HepG2 (cell line): ENCODE data around the gene DGAT2. TPM values are rescaled to one million over a fixed set of nuclear protein-coding genes. Genes with fewer than 3 reads are reported as not detected.

Experiments
- ATAC-seq: fragments of 200-7000 bp; cut with Tn5 transposase; 3 replicates; pipeline ENCODE4 v1.9.1; 2020; ENCODE audit warnings: mild to moderate bottlenecking, moderate library complexity
- BruUV-seq: library from RNA; stranded (reverse); fragments of 400-500 nt; replicated peaks from 2 replicates; lab custom pipeline; 2021; lab: Mats Ljungman, UMichigan
- CTCF ChIA-PET: fragments of 300-600 bp; formaldehyde crosslinking; extraction: SDS; loops from one replicate; lab custom pipeline; 2021; ENCODE audit warnings: low total read pairs, inconsistent platforms, low intra/inter-chr PET ratio; lab: Yijun Ruan, JAX
- POLR2A ChIA-PET: fragments of 350-600 bp; sonication (Branson Sonifier 250); formaldehyde crosslinking; loops from one replicate; lab custom pipeline; 2020; ENCODE audit warnings: antibody characterized with exemption, inconsistent platforms; lab: Yijun Ruan, JAX
- DNase-seq: peaks from one replicate; pipeline ENCODE4 v3.0.0-alpha.2; 2015; ENCODE audit warnings: low spot score
- FAIRE-seq: peaks from 3 replicates; lab custom pipeline; 2011; peaks lifted over from hg19 to GRCh38; lab: Jason Lieb, UNC
- H2AFZ ChIP-seq: one replicate; pipeline ENCODE4 v1.6.1; 2011; ENCODE audit warnings: low read length, inconsistent platforms
- H3K27ac ChIP-seq: fragments of 300-600 bp; 3 replicates; pipeline ENCODE4 v1.8.0; 2011; ENCODE audit warnings: mixed run types, mild to moderate bottlenecking, mixed read lengths, low read length, inconsistent platforms; ENCODE audit not compliant: insufficient read depth; ENCODE audit errors: extremely low read length
- H3K27me3 ChIP-seq, 2 experiments: fragments of 200-600 bp in 1 of 2; 2 replicates in 1 of 2; 3 replicates in 1 of 2; pipeline versions ENCODE4 v1.6.0 to v1.8.0; 2011; ENCODE audit warnings: low read length in 2 of 2, mild to moderate bottlenecking in 2 of 2, moderate library complexity in 2 of 2, inconsistent platforms in 1 of 2; ENCODE audit not compliant: insufficient read depth in 2 of 2, control insufficient read depth in 1 of 2
- H3K36me3 ChIP-seq, 2 experiments: fragments of 200-600 bp in 1 of 2; replicated peaks in 1 of 2; 2 replicates in 1 of 2; 3 replicates in 1 of 2; pipeline versions ENCODE4 v1.5.1 to v1.8.0; 2011; ENCODE audit warnings: low read length in 2 of 2, inconsistent platforms in 1 of 2; ENCODE audit not compliant: insufficient read depth in 2 of 2, control insufficient read depth in 1 of 2
- H3K4me1 ChIP-seq: 2 replicates; pipeline ENCODE4 v1.5.1; 2012; ENCODE audit warnings: low read length, inconsistent platforms; ENCODE audit not compliant: insufficient read depth
- H3K4me2 ChIP-seq: 2 replicates; pipeline ENCODE4 v1.6.0; 2011; ENCODE audit warnings: low read depth, low read length, inconsistent platforms
- H3K4me3 ChIP-seq, 3 experiments: fragments of 200-600 bp in 1 of 3; sonication (generic), shearing (Covaris generic) in 1 of 3; replicated peaks in 1 of 3; 2 replicates each; pipeline ENCODE4 v1.5.1; 2011 to 2016; ENCODE audit warnings: low read length in 3 of 3, inconsistent platforms in 2 of 3, low read depth in 2 of 3, mild to moderate bottlenecking in 2 of 3, control low read depth in 1 of 3, mixed read lengths in 1 of 3; ENCODE audit not compliant: insufficient read depth in 1 of 3
- H3K79me2 ChIP-seq: one replicate; pipeline ENCODE4 v1.6.1; 2011; ENCODE audit warnings: low read length, inconsistent platforms; ENCODE audit not compliant: insufficient read depth
- H3K9ac ChIP-seq: 2 replicates; pipeline ENCODE4 v1.6.0; 2011; ENCODE audit warnings: mild to moderate bottlenecking, low read depth, low read length, inconsistent platforms; ENCODE audit not compliant: insufficient read depth
- H3K9me3 ChIP-seq: 2 replicates; pipeline ENCODE4 v1.5.1; 2012; ENCODE audit warnings: mild to moderate bottlenecking, low read length
- H4K20me1 ChIP-seq: 2 replicates; pipeline ENCODE4 v1.6.0; 2011; ENCODE audit warnings: inconsistent platforms, mild to moderate bottlenecking, low read length, moderate library complexity; ENCODE audit not compliant: insufficient read depth
- ATF3 ChIP-seq: sonication (generic); formaldehyde crosslinking; IDR thresholded peaks from 2 replicates; pipeline ENCODE4 v1.4.0; 2020; ENCODE audit warnings: missing genetic modification reagents
- EP300 ChIP-seq, 3 experiments: sonication (generic) in 1 of 3; formaldehyde crosslinking in 1 of 3; IDR thresholded peaks; 2 replicates each; pipeline versions ENCODE4 v1.5.1 to v1.6.1; 2011 to 2020; ENCODE audit warnings: low read depth in 2 of 3, low read length in 2 of 3, borderline replicate concordance in 1 of 3, improper control_type of control experiment in 1 of 3, mild to moderate bottlenecking in 1 of 3, missing genetic modification reagents in 1 of 3, moderate library complexity in 1 of 3
- HNRNPL ChIP-seq: fragments of 200-400 bp; formaldehyde crosslinking; IDR thresholded peaks from 2 replicates; pipeline ENCODE4 v1.6.1; 2017; ENCODE audit warnings: mild to moderate bottlenecking, low read depth, low read length
- JDP2 ChIP-seq: sonication (generic); formaldehyde crosslinking; IDR thresholded peaks from 2 replicates; pipeline ENCODE4 v1.8.1; 2022; ENCODE audit warnings: missing genetic modification reagents, borderline replicate concordance
- MLXIP ChIP-seq: sonication (generic); formaldehyde crosslinking; IDR thresholded peaks from 2 replicates; pipeline ENCODE4 v1.9.0; 2021; ENCODE audit warnings: missing genetic modification reagents, borderline replicate concordance
- NR2F1 ChIP-seq, 2 experiments: fragments of 450-650 bp in 1 of 2; formaldehyde crosslinking in 1 of 2; IDR thresholded peaks; 2 replicates each; pipeline versions ENCODE4 v1.5.0 to v1.6.1; 2016 to 2020; ENCODE audit warnings: mild to moderate bottlenecking in 1 of 2, missing compliant biosample characterization in 1 of 2, missing genetic modification reagents in 1 of 2, moderate library complexity in 1 of 2
- PATZ1 ChIP-seq: sonication (generic); formaldehyde crosslinking; IDR thresholded peaks from 2 replicates; pipeline ENCODE4 v1.4.0; 2020; ENCODE audit warnings: missing genetic modification reagents
- SIN3A ChIP-seq: IDR thresholded peaks from 2 replicates; pipeline ENCODE4 v1.6.1; 2011; ENCODE audit warnings: low read depth, mild to moderate bottlenecking, control low read depth, low read length, borderline replicate concordance
- SRSF9 ChIP-seq: fragments of 200-400 bp; formaldehyde crosslinking; IDR thresholded peaks from 2 replicates; pipeline ENCODE4 v1.6.1; 2018; ENCODE audit warnings: borderline replicate concordance, mild to moderate bottlenecking, low read depth, low read length; ENCODE audit not compliant: insufficient read depth, poor library complexity, severe bottlenecking
- TFDP1 ChIP-seq: IDR thresholded peaks from 2 replicates; pipeline ENCODE4 v1.6.1; 2016; ENCODE audit warnings: missing compliant biosample characterization, missing genetic modification reagents, borderline replicate concordance
- XRCC5 ChIP-seq: fragments of 200-400 bp; formaldehyde crosslinking; optimal IDR thresholded peaks from 2 replicates; pipeline ENCODE3; 2017; ENCODE audit warnings: mild to moderate bottlenecking, low read length
- YEATS2 ChIP-seq: sonication (generic); formaldehyde crosslinking; IDR thresholded peaks from 2 replicates; pipeline ENCODE4 v1.4.0; 2020; ENCODE audit warnings: missing genetic modification reagents, borderline replicate concordance
- ZBTB38 ChIP-seq: sonication (generic); formaldehyde crosslinking; IDR thresholded peaks from 2 replicates; pipeline ENCODE4 v1.5.1; 2020; ENCODE audit warnings: mild to moderate bottlenecking, missing genetic modification reagents
- ZNF350 ChIP-seq: sonication (generic); formaldehyde crosslinking; IDR thresholded peaks from 2 replicates; pipeline ENCODE4 v1.4.0; 2020; ENCODE audit warnings: mild to moderate bottlenecking, low read depth, missing genetic modification reagents, borderline replicate concordance
- ZNF430 ChIP-seq: sonication (generic); formaldehyde crosslinking; IDR thresholded peaks from 2 replicates; pipeline ENCODE4 v1.9.0; 2021; ENCODE audit warnings: mild to moderate bottlenecking, missing genetic modification reagents
- WGBS: methylation state at CpG from one replicate; pipeline ENCODE4 v1.1.6; 2017; ENCODE audit warnings: low lambda C conversion rate; 5-methylcytosine and 5-hydroxymethylcytosine counted together
- in situ Hi-C: cut with HindIII; loops from 2 replicates; pipeline ENCODE4 v1.10.0; 2017; ENCODE audit warnings: low pct_unique_long_range_greater_than_20kb; ENCODE audit not compliant: extremely low pct_ligation_motif_present
- intact Hi-C: fragments of 100-400 bp; cut with micrococcal nuclease; formaldehyde crosslinking; loops from one replicate; pipeline ENCODE4 v1.10.0; 2022; ENCODE audit not compliant: unreplicated experiment
- polyA plus RNA-seq, 8 experiments: library from polyadenylated mRNA; depleted of rRNA in 3 of 8; stranded (reverse) in 7 of 8; unstranded in 1 of 8; fragments of >200 nt; fragmentation: Illumina TruSeq in 4 of 8; extraction: Trizol in 4 of 8; gene quantifications; 2 replicates each; pipeline versions ENCODE4 v1.2.1 to v1.2.3, GENCODE V29; 2011 to 2016; ENCODE audit warnings: low read depth in 4 of 8, missing spikeins in 1 of 8, mixed read lengths in 1 of 8; ENCODE audit not compliant: insufficient read depth in 1 of 8
- total RNA-seq, 5 experiments: library from RNA; depleted of rRNA; stranded (reverse); fragments of >200 nt; fragmentation: Illumina TruSeq; extraction: Trizol; gene quantifications; 2 replicates each; pipeline ENCODE4 v1.2.3, GENCODE V29; 2016; ENCODE audit warnings: low read depth in 1 of 5

DGAT2 gene
- total and polyA plus RNA-seq, 2 of the 13 experiments (the other 11 are each of a cell fraction or from before 2014, with no cell fraction given) = 39.0 to 65.6 TPM

- H4K20me1 ChIP-seq = no peaks in the 10 kb centered on the region
- H2AFZ ChIP-seq = no peak overlapping the region
- no peak overlapping the region; the same call in 1 of the 2 replicates for H3K9ac ChIP-seq
- H3K4me1 ChIP-seq = peaks cover 57% of the 10 kb centered on the region
- intact Hi-C loops = no loop called here
- POLR2A ChIA-PET = interaction anchor here (1.2 to 1.9 kb wide), 2 partner anchors 22 to 40 kb away, joined by 3 to 6 read pairs; no protein-coding TSS in a partner anchor
- peak overlapping the region in 1 of 3 experiments; percentile 19; a peak in 2 of 6 replicates for H3K4me3 ChIP-seq
- H3K79me2 ChIP-seq = no peaks in the 10 kb centered on the region
- ATAC-seq (peak; percentile 86), DNase-seq (no peak), FAIRE-seq (no peak)
- no TSS peak for BruUV-seq
- H3K4me2 ChIP-seq = peak overlapping the region; percentile 59
- H3K27ac ChIP-seq = peak overlapping the region; percentile 24
- H3K36me3 ChIP-seq = no peaks in the 10 kb centered on the region
- in situ Hi-C loops = no loop called here
- WGBS = 12% methylated on average over 5 of the region's 9 CpGs
- H3K9me3 ChIP-seq = no peaks in the 10 kb centered on the region
- no peaks in the 10 kb centered on the region for H3K27me3 ChIP-seq
- CTCF ChIA-PET = no interaction called here
- TF ChIP-seq ZNF430 (CRISPR knock-in tag) (no peak), ATF3 (no peak), ZNF350 (CRISPR knock-in tag) (peak; percentile 69; the same call in 1 of the 2 replicates), PATZ1 (peak; percentile 31; the same call in 1 of the 2 replicates), HNRNPL (no peak), XRCC5 (no peak), SIN3A (no peak), ZBTB38 (CRISPR knock-in tag) (0 out of 2 replicates have a peak, but pooled peaks have one; percentile 29), YEATS2 (no peak; the same call in 1 of the 2 replicates), TFDP1 (CRISPR knock-in tag) (no peak), NR2F1 (CRISPR knock-in tag; IDR thresholded peaks at IDR 0.05) (peak; percentile 42 to 56; a peak in 2 of 4 replicates), MLXIP (CRISPR knock-in tag) (peak; percentile 97), EP300 (IDR thresholded peaks at IDR 0.05; ENCODE audit: low read depth in 2 of 2, low read length in 2 of 2) (peak in 1 of 2 experiments; percentile 83; a peak in 3 of 4 replicates), EP300 (CRISPR knock-in tag; IDR thresholded peaks at IDR 0.05; ENCODE audit: borderline replicate concordance) (peak; percentile 51; the same call in 1 of the 2 replicates), SRSF9 (no peak), JDP2 (CRISPR knock-in tag) (no peak)
Measured at GRCh38 chr11:75743711-75744563, 24.6 kb upstream of the DGAT2 start.
